ENCODE data around the gene PPP4C.

PPP4C gene

GRCh38 chr16:30060346-30060745 lies 15.4 kb upstream of the PPP4C start:
- FAIRE-seq = no peak

DNA sequence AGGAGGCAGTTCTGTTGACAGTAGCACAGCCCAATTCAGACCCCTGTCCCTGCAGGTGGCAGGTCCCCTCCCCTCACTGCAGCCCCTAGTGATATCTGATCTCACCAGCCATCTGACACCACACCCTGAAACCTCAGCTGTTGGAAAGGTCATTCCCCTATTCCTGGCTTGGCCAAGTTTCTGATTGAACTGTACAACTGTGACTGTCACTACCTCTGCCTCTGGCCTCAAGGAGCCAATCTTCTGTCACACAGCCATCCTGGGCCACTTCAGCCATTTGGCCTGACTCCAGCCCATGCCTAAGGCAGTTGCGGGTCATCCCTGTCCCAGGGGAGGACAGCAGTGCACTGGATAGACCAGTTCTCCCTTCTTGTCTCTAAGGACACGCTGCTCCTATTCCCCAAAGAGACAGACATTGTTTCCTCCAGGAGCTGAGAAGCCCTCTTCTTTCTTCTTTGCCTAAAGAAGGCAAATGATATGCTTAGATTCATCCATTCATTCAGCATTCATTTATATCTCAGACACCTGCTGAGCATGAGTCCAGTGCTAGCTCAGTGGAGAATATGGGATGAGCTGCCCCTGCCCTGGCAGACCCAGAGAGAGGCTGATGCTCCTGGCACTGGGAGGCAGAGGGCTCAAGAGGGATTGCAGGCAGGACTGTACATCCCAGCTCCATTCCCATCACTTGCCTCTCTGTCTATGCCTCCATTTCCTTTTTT lies 14.8 kb upstream of the PPP4C start:
- no peak for FAIRE-seq

DNA sequence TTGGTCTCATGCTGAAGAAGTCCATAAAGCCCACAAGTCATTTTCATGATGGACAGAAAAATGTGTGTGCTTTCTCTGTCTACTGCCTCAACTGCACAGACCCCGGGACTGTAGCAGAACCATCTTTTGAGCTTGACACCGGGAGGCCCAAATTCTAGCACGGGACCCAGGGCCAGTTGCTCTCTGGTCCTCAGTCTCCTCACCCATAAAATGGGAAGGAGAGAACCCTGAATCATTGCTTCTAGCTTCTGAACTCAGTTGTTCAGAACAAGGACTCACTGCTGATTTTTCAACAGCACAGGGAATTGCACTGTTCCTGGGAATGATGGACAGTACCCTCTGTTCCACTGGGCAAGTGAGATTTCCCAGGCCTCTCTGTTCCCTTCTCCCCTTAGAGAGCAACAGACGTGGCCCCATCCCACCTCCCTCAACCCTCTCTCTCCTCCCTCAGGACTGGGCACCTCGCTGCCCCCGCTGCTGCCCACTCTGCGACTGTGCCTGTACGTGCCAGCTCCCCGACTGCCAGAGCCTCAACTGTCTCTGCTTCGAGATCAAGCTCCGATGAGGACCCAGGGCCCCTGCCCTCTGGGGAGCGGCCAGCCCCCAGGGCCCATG lies 12.4 kb upstream of the PPP4C start:
- no peak for FAIRE-seq

- no peak for FAIRE-seq
These were observed 11.7 kb upstream of the PPP4C start for GRCh38 chr16:30063893-30064728.

GRCh38 chr16:30064729-30065101 lies 11.1 kb upstream of the PPP4C start:
- FAIRE-seq = no peak

DNA sequence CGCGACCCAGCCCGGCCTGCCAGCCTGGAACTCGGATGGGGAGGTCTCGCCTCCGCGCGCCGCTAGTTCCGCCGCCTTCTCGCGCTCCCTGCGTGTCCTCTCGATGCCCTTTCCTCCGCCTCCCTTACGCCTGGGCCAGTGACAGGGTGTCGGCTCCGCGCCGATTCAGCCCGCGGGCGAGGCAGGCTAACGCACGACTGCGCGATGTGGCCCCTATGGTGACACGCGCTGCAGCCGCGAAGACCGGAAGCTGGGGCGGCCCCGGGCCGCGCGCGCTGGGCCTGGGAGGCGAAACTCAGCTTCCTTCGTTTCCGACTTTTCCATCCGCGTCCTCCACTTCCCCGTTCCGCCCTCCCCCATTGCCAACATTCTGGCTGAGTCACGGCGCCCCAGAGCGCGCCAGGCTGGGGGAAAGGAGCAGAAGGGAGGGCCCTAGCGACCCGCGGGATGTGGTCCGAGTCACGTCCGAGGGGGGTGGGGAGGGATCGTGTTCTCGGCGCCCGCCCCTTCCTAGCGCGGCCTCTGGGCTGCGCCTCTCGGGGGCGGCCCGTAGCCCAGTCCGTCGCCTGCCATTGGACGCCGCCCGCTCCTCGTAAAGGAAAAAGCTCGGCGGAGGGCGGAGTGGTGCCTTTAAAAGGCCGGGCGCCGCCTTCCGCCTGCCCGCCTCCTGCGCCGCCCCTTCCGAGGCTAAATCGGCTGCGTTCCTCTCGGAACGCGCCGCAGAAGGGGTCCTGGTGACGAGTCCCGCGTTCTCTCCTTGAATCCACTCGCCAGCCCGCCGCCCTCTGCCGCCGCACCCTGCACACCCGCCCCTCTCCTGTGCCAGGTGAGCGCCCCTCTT lies 10.5 kb upstream of the PPP4C start, which contains the start of gene ALDOA:
Gene ALDOA (plus strand): TSS at position 659 of the 841 bp plus-strand sequence. CDS start 1,138 bp downstream, outside the sequence.
- FAIRE-seq = peak; percentile 53

DNA sequence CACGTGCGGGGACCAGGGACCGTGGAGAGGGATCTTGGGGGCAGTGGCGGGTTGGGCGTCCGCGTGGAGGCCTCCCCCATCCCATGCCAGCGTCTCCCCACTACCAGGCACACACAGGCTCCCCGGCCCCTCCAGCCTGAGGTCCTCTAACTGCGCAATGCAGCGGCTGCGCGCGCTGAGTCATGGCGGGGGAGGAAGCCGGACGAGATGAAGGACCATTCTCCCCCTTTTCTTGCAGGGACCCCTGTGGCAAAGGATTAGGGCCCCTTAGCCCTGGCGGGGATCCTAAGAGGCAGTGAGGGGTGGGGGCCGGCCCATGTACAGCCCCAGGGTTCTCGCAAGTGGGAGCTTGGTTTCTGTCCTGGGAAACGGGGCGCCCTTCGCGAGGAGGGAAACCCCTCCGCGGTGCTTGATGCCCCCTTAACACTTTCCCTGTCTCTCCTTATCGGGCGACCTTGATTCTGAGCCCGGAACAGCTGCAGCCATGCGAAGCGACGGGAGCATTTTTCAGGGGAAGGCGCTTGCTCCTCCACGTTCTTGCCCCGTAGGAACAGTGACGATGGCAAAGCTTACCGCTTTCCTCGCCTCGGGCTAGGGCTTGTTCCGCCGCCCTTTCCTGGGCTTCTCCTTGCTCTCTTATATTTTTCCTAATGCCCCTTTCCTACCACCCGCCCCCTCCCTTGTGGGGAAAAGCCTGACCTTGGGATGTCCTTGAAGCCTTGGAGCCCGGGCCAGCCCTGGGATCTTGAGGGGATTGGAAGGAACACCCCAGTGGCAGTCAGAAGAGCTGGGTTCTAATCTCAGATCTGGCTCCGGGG lies 9.6 kb upstream of the PPP4C start:
- no peak for FAIRE-seq

DNA sequence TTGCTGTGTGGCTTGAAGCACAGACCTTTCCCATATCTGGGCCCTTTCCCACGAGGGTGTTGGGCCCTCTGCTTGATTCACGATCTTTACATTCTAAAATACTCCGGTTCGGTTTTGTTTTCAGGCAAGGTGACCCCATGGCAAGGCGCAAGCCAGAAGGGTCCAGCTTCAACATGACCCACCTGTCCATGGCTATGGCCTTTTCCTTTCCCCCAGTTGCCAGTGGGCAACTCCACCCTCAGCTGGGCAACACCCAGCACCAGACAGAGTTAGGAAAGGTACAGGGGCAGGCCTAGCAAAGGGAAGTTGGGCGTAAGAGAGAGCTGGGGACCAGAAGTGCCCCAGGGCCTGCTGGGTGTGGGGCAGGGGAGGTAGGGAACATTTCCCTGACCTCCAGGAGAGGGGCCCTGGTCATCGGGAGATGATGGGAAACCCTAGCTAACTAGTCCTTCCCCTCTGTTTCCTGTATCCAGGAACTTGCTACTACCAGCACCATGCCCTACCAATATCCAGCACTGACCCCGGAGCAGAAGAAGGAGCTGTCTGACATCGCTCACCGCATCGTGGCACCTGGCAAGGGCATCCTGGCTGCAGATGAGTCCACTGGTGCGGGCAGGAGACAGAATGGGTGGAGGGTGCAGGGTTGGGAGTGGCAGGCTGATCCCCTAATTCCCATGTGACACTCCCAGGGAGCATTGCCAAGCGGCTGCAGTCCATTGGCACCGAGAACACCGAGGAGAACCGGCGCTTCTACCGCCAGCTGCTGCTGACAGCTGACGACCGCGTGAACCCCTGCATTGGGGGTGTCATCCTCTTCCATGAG lies 8.8 kb upstream of the PPP4C start:
- no peak for FAIRE-seq

GRCh38 chr16:30067584-30067916 lies 8.2 kb upstream of the PPP4C start:
- FAIRE-seq = no peak

GRCh38 chr16:30068333-30068732 lies 7.5 kb upstream of the PPP4C start:
- no peak for FAIRE-seq

GRCh38 chr16:30068750-30069610 lies 6.8 kb upstream of the PPP4C start:
- no peak for FAIRE-seq

- FAIRE-seq = no peak
These were observed 6.0 kb upstream of the PPP4C start for GRCh38 chr16:30069611-30070462.

DNA sequence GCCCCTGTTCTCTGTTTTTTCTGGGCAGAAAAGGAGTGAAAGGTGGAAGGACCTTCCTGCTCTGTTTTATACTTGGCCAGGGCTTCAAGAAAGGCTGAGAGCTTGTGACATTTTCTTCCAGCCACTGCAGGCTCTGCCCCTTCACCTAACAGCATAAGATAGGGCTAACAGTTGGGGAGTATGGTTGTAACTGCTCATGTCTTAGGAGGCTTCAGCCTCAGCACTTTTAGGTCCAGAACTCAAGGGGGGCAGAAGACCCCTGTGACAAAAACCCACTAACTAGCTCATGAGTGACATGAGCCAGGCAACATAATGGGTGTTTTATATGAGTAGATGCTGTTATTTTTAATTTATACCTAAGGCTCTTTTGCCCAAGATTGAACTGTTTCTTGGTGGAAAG lies 5.3 kb upstream of the PPP4C start:
- FAIRE-seq = no peak

DNA sequence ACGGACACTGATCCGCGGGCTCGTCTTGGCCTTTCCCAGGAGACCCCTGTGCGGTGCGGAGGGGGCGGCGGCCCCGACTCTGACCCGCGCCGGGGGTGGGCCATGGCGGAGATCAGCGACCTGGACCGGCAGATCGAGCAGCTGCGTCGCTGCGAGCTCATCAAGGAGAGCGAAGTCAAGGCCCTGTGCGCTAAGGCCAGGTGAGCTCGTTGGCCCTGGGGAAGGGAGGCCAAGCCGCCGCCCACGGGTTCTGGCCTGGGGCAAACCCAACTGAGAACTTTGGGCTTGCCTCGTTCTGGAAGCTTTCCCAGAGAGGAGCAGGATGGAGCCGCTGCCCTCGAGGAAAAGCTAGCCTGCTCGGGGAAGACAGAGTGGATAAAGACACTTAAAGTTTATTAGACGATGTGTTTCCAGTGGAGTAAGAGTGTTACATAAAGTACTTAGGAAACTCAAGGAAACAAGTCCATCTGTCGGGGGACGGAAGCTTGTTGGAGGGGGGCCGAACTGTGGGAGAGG lies 540 bp downstream of the PPP4C start:
- no peak for FAIRE-seq

DNA sequence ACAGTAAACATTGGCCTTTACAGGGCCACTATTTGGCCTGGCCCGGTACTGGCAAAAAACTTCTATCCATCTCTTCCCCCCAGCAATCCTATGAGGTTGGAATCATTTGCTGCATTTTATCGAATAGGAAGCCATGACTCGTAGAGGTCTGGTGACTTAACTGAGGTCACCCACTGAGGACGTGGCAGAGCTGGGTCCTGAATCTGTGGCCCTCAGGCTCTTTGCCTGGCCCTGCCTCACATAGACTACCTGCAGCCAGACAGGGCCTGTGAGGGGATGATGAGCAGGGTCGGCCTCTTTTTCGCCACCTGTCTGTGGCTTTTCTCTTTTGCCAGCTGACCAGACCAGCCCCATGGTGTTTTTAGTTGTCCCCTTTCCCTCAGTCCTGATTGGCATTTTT lies 1.9 kb downstream of the PPP4C start:
- no peak for FAIRE-seq

DNA sequence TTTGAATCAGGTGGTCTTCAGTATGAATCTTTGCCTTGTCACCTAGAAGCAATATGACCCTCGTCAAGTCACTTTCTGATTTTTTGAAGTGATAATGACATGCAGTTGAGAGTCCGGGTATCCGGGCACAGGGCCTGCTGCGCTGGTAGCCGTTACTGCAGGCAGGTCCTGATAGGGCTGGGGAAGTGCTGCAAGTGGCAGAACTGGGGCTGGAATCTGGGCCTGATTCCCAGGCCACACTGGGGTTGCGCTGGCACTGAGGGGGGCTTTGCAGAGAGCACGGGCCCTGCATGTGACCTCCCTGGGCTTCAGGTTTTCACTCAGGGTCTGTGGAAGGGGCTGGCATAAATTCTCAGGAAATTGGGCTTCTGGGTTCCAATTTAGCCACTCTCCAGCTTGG lies 3.0 kb downstream of the PPP4C start:
- FAIRE-seq = no peak

DNA sequence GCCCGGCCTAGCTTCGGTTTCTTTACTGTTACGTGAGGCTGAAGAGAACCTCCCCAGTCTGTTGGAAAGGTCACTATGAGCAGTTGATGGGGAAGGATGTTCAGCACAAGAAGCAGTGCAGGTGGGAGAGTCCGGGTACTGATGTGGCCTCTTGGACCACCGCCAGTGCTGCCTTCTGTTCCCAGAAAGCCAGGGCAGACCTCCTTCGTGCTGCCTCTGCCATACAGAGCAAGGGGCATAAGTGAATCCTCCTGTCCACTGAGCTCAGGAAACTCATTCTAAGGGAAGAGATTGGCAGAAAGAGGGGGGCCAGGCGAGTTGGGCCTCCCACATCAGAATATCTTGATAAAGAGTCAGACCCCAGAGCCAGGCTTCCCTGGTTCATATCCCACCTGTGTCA lies 3.7 kb downstream of the PPP4C start:
- FAIRE-seq = no peak

DNA sequence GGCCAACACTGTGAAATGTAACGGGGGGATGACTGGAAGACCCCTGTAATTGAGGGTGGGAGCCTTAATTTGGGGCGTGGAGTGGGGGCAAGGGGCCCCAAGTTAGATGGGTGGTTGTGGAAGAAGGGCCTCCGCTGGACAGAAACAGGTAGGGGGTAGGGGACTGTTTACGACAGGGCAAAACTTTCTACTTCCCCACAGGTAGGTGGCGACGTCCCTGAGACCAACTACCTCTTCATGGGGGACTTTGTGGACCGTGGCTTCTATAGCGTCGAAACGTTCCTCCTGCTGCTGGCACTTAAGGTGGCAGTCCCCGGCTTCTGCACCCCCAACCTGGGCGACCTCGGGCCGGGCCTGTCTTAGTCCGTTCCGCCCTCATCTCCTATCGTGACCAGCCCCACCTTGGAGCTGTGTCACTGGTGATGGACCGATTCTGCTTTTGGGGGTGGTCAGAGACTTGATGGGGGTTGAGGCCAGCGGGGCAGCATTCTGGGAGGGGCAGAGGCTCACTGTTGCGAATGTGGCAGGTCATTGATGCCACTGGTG lies 6.8 kb downstream of the PPP4C start:
- FAIRE-seq = no peak

Data from TTC549 (cell line).